Measurements from ENCODE around the gene LRRC23. TPM values are rescaled to one million over a fixed set of nuclear protein-coding genes. Genes with fewer than 3 reads are reported as not detected.
A peak's percentile ranks its signal among the peaks of the same experiment; 100 is the strongest.

The LRRC23 gene
- total RNA-seq, 1 donor from 2014 or later: 11.6 TPM

Small RNA genes lying within 50 kb of the gene (microRNA-seq; reads per million reads assigned to microRNA genes)
- gene MIR141: 10.9 reads per million, percentile 29 among the genes with 10 or more reads in this experiment
- 96.4 reads per million, percentile 56 among the genes with 10 or more reads in this experiment for gene MIR200C

Other genes starting within 250 kb of the LRRC23 start
- gene ING4, start 241.7 kb upstream of the LRRC23 start, total RNA-seq: 23.2 TPM
- 26.5 TPM for gene ZNF384, start 215.4 kb upstream of the LRRC23 start, total RNA-seq
- gene PIANP, start 204.0 kb upstream of the LRRC23 start, total RNA-seq: 0.41 TPM
- gene COPS7A, start 180.8 kb upstream of the LRRC23 start, total RNA-seq: 73.2 TPM
- 153 TPM for gene MLF2, start 151.7 kb upstream of the LRRC23 start, total RNA-seq
- 104 TPM for gene PTMS, start 138.5 kb upstream of the LRRC23 start, total RNA-seq
- gene LAG3, start 132.3 kb upstream of the LRRC23 start, total RNA-seq: not detected
- gene CD4, start 115.3 kb upstream of the LRRC23 start, total RNA-seq: 7.4 TPM
- gene GPR162, start 83.0 kb upstream of the LRRC23 start, total RNA-seq: 6.5 TPM
- 17.5 TPM for gene P3H3, start 76.4 kb upstream of the LRRC23 start, total RNA-seq
- gene GNB3, start 63.9 kb upstream of the LRRC23 start, total RNA-seq: 7.5 TPM
- gene CDCA3, start 53.5 kb upstream of the LRRC23 start, total RNA-seq: 0.55 TPM
- gene USP5, start 52.7 kb upstream of the LRRC23 start, total RNA-seq: 73.6 TPM
- 753 TPM for gene TPI1, start 37.3 kb upstream of the LRRC23 start, total RNA-seq
- 3.2 TPM for gene SPSB2, start 31.5 kb upstream of the LRRC23 start, total RNA-seq
- gene ENO2, start 9.8 kb downstream of the LRRC23 start, total RNA-seq: 14.8 TPM
- 71.4 TPM for gene ATN1, start 23.1 kb downstream of the LRRC23 start, total RNA-seq
- gene RNU7-1, start 39.0 kb downstream of the LRRC23 start, total RNA-seq: not detected
- gene C12orf57, start 39.2 kb downstream of the LRRC23 start, total RNA-seq: 227 TPM
- gene PTPN6, start 46.5 kb downstream of the LRRC23 start, total RNA-seq: 6.7 TPM
- 142 TPM for gene PHB2, start 65.8 kb downstream of the LRRC23 start, total RNA-seq
- 44.3 TPM for gene EMG1, start 66.1 kb downstream of the LRRC23 start, total RNA-seq
- 35.1 TPM for gene LPCAT3, start 113.7 kb downstream of the LRRC23 start, total RNA-seq
- 108 TPM for gene C1S, start 155.9 kb downstream of the LRRC23 start, total RNA-seq
- 143 TPM for gene C1R, start 187.6 kb downstream of the LRRC23 start, total RNA-seq
- gene C1RL, start 204.4 kb downstream of the LRRC23 start, total RNA-seq: 8.1 TPM
- 0.47 TPM for gene RBP5, start 224.1 kb downstream of the LRRC23 start, total RNA-seq
- 4.6 TPM for gene CLSTN3, start 225.5 kb downstream of the LRRC23 start, total RNA-seq

Data from left ventricle myocardium inferior (tissue), 1 donor.